ENCODE results near the gene TPRG1. TPM values are rescaled to one million over a fixed set of nuclear protein-coding genes. Genes with fewer than 3 reads are reported as not detected.
A peak's percentile ranks its signal among the peaks of the same experiment; 100 is the strongest.

TPRG1 gene
- total RNA-seq, 2 donors from 2014 or later = 1.1 to 2.7 TPM

GRCh38 chr3:189297932-189298331, 126.2 kb downstream of the TPRG1 start:
- DNase-seq = no peak
- ATAC-seq = no peak
- intact Hi-C loops (cut with DNase I, micrococcal nuclease) = no loop called here

DNA sequence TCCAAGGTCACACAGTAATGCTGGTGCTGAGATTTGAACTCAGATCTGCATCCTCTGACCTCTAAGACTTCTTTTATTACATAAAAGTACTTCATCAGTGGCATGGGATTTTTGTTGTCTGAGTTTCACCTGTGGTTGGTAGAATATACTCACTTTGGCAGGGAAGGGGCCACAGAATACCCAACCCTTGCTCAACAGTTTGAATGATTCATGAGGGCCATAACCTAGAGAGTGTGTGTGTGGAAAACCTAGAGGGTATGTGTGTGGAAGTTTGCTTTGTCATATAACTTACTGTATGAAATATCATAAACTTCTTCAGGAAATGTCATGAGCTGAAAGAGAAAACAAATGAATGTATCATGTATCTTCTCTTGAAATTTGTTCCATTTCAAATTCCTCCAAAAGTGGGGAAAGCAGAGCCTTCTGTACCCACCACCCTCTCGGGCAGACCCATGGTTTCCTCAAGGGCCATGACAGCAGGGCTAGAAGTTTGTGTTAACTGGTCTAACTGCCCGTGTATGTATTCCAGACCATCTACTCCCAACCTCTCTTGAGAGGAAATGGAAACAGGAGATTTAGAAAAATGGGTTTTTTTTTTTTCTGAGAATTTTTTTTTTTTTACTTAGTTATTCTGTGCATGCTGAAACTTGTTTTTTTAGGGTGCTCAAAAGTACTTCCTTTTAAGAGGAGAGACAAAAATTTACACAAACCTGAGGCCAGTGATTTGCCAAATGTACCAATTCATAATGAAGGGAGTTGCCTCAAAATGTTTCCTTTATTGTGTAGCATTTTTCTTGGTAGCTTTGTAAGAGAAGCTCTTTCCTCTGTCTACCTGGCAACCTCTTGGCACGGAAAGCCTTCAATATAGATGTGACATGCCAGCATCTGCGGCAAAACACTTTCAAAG, 127.0 kb downstream of the TPRG1 start:
- ATAC-seq = peak; percentile 40

DNA sequence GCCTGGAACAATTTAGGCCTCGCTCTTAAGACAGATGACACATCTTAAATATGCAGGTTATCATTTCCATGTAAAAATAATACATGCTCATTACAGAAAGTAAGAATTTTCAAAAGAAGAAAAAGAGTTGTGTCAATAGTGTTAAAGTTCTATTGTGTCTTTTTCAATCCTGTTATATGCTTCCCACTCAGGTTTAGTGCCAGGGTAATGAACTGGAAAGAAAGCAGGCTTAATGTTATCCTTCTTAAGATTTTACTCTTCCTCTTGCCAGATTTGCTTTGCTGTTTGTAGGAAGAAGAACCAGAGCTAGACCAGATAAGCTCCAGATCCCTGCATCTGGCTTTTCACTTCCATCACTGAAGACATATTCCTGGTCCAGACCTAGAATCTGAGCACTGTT, 128.6 kb downstream of the TPRG1 start:
- no peak for ATAC-seq
- intact Hi-C loops (cut with DNase I, micrococcal nuclease) = no loop called here
- DNase-seq = no peak

More for the DNA sequence above, 127.0 kb downstream of the TPRG1 start:
- no peak for DNase-seq
- intact Hi-C loops (cut with DNase I, micrococcal nuclease) = no loop called here

DNA sequence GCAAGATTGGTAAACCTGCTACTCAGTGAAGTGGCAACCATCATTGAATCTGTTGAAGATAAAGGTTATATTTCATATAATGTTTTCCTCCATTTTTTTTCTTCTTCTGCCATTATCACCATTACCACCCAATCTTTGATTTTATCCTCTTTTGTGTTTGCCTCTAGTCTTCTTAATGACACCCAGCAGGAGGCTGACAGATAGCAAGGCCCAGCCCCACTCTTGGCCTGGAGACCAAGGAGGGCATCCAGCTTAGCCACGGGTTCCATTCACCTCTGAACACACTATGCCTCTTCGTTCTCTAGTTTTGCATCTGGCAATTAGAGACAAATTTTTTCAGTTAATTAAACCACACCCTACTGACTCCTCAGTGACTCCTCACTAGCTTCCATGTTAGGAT, 129.7 kb downstream of the TPRG1 start:
- no peak for DNase-seq
- no peak for ATAC-seq
- intact Hi-C loops (cut with DNase I, micrococcal nuclease) = no loop called here

- no peak for ATAC-seq
- DNase-seq = no peak
- intact Hi-C loops (cut with DNase I, micrococcal nuclease) = no loop called here
Observed at GRCh38 chr3:189303584-189303983, 131.8 kb downstream of the TPRG1 start.

DNA sequence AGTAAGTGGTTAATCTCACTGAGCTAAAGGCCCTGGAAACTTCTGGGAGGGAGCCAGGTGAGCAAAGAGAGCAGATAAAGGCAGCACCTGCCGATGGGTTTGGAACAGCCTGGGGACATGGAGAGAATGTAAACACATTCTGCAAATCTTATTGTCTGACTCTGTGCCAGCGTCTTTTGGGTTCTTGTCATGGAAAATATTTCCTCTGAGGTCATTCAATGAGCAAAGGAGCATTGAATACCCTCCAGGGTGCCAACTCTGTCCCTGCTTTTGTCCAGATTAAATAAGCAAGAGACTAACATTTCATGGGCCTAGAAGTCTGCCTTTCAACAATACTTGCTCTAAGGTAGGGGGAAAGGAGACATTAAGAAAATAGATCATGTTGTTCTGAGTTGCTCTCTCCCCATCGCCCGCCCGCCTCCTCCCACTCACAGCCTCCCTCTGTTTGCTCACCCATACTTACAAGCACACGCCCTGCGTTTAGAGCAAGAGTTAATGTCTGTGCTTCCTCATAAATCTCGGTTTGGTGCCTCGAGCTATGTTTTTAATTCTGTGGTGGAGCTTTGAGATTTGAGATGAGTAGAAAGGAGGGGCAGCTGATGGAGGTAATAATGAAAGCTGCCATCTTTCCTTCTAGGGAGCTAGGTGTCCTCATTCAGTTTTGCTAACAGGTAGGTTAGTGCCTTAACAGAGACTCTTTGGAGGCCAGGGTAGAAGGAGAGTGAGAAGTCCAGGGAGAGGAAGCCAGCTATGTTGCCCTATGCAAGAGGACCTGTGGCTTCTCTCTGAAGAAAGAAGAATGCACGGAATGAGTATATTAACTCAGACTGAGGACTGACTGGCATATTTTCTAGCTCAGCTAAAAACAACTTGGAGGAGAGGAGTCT, 132.9 kb downstream of the TPRG1 start:
- intact Hi-C loops (cut with DNase I, micrococcal nuclease) = no loop called here

GRCh38 chr3:189305412-189305811, 133.6 kb downstream of the TPRG1 start:
- DNase-seq (no peak), ATAC-seq (no peak)
- intact Hi-C loops (cut with DNase I, micrococcal nuclease) = no loop called here

More for the DNA sequence above, 132.9 kb downstream of the TPRG1 start:
- ATAC-seq (peak; percentile 94), DNase-seq (peak; percentile 73 to 84)

DNA sequence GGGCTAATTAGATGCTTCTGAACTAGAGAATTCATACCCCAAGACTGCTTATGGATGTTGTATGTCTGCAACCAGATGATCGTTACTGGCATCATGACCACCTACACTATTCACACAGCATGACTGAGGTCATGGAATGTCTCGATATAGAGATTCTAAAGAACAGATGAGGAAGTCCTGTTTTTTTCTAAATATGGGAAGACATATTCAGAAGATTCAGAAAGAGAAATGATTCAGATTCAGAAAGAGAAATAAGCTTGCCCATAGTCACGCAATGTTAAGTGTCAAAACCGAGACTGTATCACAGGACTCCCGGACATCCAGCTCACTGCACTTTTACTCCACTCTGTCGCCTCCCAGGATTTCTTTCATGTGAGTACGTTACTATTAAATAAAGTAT, 136.2 kb downstream of the TPRG1 start:
- ATAC-seq = no peak
- no peak for DNase-seq
- intact Hi-C loops (cut with DNase I, micrococcal nuclease) = no loop called here

DNA sequence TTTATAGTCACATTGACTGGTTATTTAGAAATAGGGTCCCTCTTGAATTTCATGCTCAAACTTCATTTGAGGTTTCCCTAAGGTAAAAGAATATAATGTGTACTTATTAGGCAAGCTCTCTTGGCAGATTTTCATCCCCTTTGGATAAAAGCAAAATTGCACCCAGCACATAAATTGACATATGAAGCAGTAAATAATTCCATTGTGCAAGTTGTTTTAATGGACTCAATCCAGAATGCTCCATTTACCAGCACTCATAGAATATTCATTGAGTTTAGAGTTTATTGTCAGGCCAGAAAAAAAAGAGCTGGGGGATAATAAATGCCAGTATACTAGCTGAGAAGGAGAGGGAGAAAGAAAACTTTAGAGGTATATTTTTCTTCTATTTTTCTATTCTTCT, 136.8 kb downstream of the TPRG1 start:
- ATAC-seq (no peak), DNase-seq (no peak)
- intact Hi-C loops (cut with DNase I, micrococcal nuclease) = no loop called here

- ATAC-seq (no peak), DNase-seq (no peak)
- intact Hi-C loops (cut with DNase I, micrococcal nuclease) = no loop called here
Observed at GRCh38 chr3:189309400-189309975, 137.7 kb downstream of the TPRG1 start.

GRCh38 chr3:189311521-189311920, 139.8 kb downstream of the TPRG1 start:
- no peak for ATAC-seq
- DNase-seq = no peak
- intact Hi-C loops (cut with DNase I, micrococcal nuclease) = no loop called here

- intact Hi-C loops (cut with DNase I, micrococcal nuclease) = no loop called here
- ATAC-seq (no peak), DNase-seq (no peak)
Observed at GRCh38 chr3:189312866-189313265, 141.1 kb downstream of the TPRG1 start.

DNA sequence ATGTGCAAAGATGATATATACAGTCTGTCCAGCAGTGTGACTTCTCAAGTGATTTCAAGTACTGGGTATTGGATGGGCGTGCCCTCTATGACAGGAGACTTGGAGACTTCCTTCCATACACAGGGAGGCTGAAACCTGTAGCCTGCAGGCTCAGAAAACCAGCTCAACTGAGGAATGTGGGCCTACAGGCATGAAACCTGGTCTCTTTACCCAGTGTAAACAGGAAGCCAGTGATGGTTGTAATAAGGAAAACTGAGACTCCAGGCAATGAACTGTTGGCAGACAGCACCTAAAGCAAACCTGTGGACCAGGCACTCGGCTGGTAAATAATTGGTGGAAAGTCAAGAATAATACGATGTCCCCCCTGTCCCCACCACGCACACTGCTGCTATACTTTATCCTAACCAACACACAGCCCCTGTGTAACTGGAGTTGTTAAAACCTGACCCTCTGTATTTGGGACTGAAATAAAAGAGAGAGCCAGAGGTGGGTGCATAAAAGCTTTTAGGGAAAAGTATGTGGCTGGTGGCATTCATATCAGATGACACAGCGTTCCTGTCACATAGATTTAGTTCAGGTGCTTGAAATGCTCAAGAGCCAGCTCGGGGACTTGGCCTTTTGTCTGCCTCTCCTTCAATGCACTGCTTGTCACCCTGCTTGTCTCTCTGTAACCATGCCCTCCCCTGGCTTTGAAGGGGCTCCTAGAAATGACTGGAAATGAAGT, 144.7 kb downstream of the TPRG1 start:
- ATAC-seq (peak; percentile 97), DNase-seq (peak; percentile 45 to 79)
- intact Hi-C loops (cut with DNase I, micrococcal nuclease) = no loop called here

DNA sequence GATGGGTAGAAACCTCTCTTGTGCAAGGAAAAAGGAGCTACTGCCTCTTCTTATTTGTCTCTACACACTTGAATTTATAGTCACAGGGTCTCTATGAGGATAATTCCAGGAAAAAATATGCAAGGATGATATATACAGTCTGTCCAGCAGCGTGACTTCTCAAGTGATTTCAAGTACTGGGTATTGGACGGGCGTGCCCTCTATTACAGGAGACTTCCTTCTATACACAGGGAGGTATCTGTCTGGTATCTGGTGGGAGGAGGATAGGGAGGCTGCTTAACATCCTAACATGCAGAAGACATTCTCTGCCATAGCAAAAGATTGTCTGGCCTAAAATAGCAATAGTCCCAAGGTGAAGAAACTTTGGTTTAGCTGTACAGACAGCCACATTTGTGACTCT, 146.1 kb downstream of the TPRG1 start:
- ATAC-seq (peak; percentile 70), DNase-seq (peak in 1 of 2 donors; percentile 30)
- intact Hi-C loops (cut with DNase I, micrococcal nuclease) = no loop called here

DNA sequence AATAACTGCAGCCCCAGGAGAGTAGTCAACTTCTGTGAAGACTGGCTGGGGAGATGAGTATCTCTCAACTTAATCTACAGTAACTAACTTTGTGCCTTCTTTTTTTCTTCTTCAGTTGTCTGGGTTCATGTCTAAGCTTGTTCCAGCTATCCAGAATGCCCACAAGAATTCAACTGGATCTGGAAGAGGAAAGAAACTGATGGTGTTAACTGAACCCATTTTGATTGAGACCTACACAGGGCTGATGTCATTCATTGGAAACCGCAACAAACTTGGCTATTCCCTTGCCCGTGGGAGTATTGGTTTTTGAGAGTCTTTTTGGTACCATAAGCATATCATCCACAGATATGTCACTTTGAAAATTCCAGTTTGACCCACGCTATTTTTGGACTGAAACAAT, 148.7 kb downstream of the TPRG1 start:
- no peak for DNase-seq
- intact Hi-C loops (cut with DNase I, micrococcal nuclease) = no loop called here
- no peak for ATAC-seq

DNA sequence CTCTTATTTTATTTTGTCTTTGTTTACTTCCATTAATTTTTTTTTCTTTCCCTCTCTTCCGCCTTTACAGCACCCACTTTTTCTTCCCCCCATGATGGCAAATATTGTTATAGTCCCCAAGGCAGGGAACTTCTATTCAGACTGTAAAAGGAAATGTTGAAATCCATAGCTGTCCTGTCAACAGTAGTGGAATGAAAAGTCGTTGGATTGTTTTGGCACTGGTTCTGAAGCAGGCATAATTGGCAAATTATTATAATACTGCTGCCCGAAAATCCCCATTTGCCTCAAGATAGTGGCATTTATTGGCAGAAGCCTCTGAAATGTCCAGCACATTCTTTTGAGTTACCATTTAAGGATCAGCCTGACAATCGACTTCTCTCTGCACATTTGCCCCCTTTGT, 150.6 kb downstream of the TPRG1 start:
- no peak for DNase-seq
- intact Hi-C loops (cut with DNase I, micrococcal nuclease) = no loop called here
- no peak for ATAC-seq

- intact Hi-C loops (cut with DNase I, micrococcal nuclease) = no loop called here
- peak; percentile 69 to 91 for DNase-seq
- peak; percentile 100 for ATAC-seq
Observed at GRCh38 chr3:189324538-189325138, 152.9 kb downstream of the TPRG1 start.

DNA sequence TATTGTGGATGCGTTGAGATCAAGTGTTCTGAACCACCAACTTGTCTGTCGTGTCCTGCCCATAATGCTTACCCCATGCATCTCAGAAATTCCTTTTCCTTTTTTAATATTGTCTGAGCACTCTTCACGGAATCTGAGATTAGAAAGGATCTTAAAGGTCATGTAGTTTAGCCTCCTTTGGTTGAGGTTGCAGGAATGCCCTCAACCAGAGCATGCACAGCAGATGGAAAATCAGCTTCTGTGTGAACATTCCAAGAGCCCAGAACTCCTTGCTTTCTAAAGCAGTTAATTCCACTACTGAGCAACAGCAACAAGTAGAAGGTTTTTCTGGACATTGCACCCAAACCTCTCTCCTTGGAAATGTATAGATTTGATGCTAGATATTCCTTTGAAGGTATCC, 153.7 kb downstream of the TPRG1 start:
- intact Hi-C loops (cut with DNase I, micrococcal nuclease) = no loop called here
- no peak for ATAC-seq

More for the DNA sequence above, 153.7 kb downstream of the TPRG1 start:
- no peak for DNase-seq
